Stimulated activated CD4-positive, alpha-beta T cell treated with anti-CD3 and anti-CD28 coated beads, TNF-alpha, amount 100 ng/mL, for 24 hours (primary cell): ENCODE results near the gene NACAD.

Experiments used
- DNase-seq, 3 experiments: peaks; one replicate each; pipeline ENCODE4 v3.0.0-alpha.2; 2020; ENCODE audit warnings: low read depth in 3 of 3

NACAD gene

GRCh38 chr7:45073786-45074527 lies 14.8 kb downstream of the NACAD start:
- DNase-seq = no peak

- no peak for DNase-seq
Measured at GRCh38 chr7:45073031-45073785, 15.6 kb downstream of the NACAD start.

GRCh38 chr7:45072131-45073030 lies 16.4 kb downstream of the NACAD start:
- no peak for DNase-seq

- no peak for DNase-seq
Measured at GRCh38 chr7:45071528-45071927, 17.2 kb downstream of the NACAD start.

- no peak for DNase-seq
Measured at GRCh38 chr7:45070254-45070642, 18.5 kb downstream of the NACAD start.

- no peak for DNase-seq
Measured at GRCh38 chr7:45069444-45070253, 19.1 kb downstream of the NACAD start.

GRCh38 chr7:45068236-45069023 lies 20.3 kb downstream of the NACAD start:
- DNase-seq = no peak

GRCh38 chr7:45067582-45067981 lies 21.2 kb downstream of the NACAD start:
- DNase-seq = no peak

GRCh38 chr7:45066409-45066808 lies 22.4 kb downstream of the NACAD start:
- no peak for DNase-seq

- DNase-seq = no peak
Measured at GRCh38 chr7:45065031-45065995, 23.5 kb downstream of the NACAD start.

GRCh38 chr7:45064047-45064725 lies 24.6 kb downstream of the NACAD start:
- DNase-seq = no peak

GRCh38 chr7:45061806-45062425 lies 26.9 kb downstream of the NACAD start:
- no peak for DNase-seq

- no peak for DNase-seq
Measured at GRCh38 chr7:45061352-45061751, 27.4 kb downstream of the NACAD start.

- DNase-seq = no peak
Measured at GRCh38 chr7:45060295-45060694, 28.5 kb downstream of the NACAD start.

GRCh38 chr7:45057878-45058277 lies 30.9 kb downstream of the NACAD start:
- DNase-seq = no peak

- no peak for DNase-seq
Measured at GRCh38 chr7:45055594-45056219, 33.1 kb downstream of the NACAD start.

GRCh38 chr7:45055016-45055415 lies 33.8 kb downstream of the NACAD start:
- no peak for DNase-seq

- no peak for DNase-seq
Measured at GRCh38 chr7:45054442-45054841, 34.3 kb downstream of the NACAD start.
